Measurements from ENCODE around the gene UNC45A.
"Not testable (repeated sequence)": the region's sequence is repeated elsewhere in the genome, so short reads cannot be mapped to it uniquely, and the experiment has no call there.

The UNC45A gene

DNA sequence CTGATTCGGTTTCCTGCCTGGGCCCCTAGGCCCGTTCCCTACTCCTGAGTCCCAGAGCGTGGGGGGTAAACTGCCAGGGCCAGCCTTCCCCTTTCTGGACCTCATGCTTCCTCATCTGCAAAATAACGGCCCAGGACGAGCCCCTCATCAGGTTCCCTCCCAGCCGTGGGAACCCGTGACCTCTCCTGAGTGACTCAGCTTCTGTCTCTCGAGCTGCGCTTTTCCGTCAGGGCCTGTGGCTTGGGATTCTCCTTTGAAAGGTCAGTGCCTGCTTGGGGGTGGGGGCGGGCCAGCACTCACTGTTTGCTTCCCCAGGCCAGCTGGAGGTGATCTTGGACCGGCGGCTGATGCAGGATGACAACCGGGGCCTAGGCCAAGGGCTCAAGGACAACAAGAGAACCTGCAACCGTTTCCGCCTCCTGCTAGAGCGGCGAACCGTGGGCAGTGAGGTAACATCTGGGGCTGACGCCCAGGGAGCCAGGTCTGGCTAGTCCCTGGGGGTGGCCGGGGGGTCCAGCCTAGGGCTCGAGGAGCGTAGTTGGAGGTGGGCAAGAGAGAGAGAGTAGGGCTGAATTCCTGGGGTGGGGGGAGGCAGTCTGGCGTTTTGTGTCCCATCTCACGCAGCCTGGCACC lies 19.2 kb upstream of the UNC45A start:
- no peak for DNase-seq (ENCODE audit: low spot score)

DNA sequence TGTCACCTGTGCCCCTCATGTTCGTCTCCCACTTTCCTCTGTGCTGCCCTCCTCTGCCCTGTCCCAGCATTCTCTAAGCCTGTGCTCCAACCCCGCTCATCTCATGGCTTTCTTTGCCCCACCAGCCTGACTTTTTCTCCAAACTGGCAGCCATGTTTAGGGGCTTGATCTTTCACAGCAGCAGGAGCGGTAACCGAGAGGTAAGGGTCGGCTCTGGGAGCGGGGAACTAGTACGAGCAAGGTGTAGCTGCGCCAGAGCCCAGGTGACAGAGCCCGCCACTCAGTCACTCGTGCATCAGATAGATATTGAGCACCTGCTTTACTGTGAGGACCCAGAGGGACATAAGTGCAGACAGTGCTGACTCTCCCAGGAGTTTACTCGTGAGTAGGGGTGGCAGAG lies 18.6 kb upstream of the UNC45A start:
- no peak for DNase-seq (ENCODE audit: low spot score)

DNA sequence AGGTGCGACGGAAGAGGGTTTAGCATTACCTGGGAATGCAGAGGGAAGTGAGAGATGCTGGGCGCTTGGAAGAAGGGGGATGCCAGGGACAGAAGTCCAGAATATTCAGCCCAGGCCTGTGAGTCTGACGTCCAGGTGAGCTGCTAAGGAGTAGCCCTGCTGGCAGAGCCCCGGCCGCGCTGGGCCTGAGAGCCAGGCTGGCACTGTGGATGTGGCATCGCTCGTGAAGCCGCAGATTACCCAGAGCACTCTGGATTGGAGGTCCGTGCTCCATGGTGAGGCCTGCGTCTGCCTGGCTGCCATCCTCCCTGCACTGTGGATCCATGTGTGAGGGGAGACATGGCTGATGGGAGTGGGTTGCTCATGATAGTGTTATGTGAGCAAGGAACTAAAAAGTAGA lies 17.5 kb upstream of the UNC45A start:
- DNase-seq (ENCODE audit: low spot score) = no peak

DNA sequence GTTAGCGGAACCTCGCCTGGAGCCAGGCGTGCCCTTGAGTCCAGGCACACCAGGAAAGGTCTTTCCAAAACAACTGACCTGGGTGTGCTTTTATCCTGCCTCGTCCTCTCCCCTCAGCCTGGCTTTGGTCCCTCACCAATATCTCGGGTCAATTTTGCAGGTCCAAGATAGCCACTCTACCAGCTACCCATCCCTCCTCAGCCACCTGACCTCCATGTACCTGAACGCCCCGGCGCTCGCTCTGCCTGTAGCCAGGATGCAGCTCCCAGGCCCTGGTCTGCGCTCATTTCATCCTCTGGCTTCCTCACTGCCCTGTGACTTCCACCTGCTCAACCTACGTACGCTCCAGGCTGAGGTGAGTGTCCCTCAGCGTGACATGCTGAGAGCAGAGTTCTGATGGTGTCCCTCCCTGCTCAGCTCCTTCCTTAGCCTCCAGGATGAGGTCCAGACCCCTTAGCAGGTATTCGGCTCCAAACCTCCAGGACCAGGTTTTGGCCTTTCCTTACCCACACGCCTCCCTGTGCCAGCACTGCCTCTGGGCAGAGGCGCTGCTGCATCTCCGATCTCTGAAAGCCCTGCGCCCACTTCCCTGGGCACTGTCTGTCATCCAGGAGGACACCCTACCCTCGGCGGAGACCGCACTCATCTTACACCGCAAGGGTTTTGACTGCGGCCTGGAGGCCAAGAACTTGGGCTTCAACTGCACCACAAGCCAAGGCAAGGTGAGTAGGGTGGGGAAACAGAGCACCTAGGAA lies 16.9 kb upstream of the UNC45A start:
- DNase-seq (ENCODE audit: low spot score) = no peak

DNA sequence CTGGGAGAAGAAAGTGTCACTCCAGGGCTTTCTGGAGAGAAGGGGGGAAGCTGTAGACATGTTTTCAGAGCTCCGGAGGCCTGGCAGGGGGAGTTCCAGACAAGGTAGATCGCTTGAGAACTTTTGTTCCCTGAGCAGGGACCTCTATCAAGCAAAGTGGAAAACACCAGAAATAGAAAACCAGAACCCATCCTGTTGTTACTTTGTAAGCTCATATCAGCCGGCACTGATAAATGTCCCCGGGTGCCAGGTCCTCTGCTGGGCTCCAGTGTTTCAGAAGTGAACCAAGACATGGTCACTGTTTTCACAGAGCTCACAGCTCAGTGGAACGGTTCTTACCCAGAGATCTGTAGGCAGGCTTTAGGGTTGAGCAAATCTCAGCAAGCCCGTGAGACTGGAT lies 16.2 kb upstream of the UNC45A start:
- no peak for DNase-seq (ENCODE audit: low spot score)

DNA sequence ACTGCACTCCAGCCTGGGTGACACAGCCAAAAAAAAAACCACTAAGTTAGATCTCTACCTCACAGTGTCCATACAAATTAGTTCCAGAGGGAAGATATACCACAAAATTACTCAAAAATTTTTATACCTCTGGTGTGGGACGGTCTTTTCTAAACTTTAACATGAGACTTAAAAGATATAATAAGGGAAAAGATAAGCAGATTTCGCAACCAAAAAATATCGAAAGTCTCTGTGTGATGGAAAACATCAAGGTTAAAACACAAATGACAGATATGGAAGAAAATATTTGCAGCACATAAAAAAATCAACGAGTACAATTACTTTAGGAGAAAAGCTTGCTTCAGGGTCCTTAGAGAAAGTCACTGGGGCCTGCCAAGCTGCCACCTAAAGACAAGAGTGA lies 13.2 kb upstream of the UNC45A start:
- DNase-seq (ENCODE audit: low spot score) = no peak

DNA sequence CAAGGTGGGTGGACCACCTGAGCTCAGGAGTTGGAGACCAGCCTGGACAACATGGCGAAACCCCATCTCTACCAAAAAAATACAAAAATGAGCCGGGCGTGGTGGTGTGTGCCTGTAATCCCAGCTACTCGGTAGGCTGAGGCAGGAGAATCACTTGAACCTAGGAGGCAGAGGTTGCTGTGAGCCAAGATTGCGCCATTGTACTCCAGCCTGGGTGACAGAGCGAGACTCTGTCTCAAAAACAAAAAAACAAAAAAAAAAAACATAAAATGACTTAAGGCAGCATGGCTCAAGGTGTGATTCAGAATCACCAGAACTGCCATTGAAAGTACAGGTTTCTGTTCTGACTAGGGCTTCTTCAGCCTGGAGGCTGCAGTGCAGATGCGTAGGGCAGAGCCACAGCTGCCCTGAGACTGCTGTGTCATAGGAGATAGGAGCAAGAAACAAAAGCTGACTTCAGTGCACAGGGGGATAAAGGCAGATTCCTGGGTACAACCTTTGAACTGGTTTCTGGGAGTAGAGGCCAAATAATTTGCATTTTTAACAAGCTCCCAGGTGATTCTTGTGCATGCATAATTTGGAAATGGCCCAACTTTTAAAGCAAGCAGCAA lies 12.3 kb upstream of the UNC45A start:
- DNase-seq (ENCODE audit: low spot score) = not testable (repeated sequence)

DNA sequence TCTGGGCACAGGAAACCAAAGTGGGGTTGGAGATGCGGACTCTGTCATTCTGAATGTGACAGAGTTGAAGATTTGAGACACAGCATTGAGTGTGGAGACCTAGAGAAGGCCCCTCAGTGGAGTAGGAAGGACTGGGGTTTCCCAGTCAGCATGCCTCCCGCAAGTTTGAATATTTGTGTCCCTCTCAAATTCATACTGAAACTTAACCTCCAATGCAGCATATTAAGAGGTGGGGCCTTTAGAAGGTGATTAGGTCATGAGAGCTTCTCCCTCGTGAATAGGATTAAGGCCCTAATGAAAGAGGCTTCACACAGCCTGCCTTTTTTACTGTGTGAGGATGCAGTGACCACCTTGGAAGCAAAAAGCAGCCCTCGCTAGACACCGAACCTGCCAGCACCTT lies 10.7 kb upstream of the UNC45A start:
- DNase-seq (ENCODE audit: low spot score) = no peak

DNA sequence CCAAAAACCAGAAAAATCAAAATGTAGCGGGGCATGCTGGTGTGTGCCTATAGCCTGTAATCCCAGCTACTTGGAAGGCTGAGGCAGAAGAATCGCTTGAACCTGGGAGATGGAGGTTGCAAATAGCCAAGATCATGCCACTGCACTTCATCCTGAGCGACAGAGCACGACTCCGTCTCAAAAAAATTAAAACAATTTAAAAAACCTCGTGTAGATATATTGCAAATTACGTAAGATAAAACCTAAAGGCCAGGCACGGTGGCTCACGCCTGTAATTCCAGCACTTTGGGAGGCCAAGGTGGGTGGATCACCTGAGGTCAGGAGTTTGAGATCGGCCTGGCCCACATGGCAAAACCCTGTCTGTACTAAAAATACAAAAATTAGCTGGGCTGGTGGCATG lies 8.3 kb upstream of the UNC45A start:
- DNase-seq (ENCODE audit: low spot score) = not testable (repeated sequence)

DNA sequence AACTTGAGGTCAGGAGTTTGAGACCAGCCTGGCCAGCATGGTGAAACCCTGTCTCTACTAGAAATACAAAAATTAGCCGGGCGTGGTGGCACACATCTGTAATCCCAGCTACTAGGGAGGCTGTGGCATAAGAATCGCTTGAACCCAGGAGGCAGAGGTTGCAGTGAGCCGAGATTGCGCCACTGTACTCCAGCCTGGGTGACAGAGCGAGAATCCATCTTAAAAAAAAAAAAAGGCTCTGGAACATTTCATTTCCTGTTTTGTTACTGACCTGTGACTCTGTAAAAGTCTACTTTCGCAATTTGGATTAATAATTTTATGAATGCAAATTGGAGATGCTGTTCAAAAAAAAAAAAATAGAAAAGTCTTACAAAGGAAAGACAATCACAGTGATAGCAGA lies 7.0 kb upstream of the UNC45A start:
- DNase-seq (ENCODE audit: low spot score) = not testable (repeated sequence)

DNA sequence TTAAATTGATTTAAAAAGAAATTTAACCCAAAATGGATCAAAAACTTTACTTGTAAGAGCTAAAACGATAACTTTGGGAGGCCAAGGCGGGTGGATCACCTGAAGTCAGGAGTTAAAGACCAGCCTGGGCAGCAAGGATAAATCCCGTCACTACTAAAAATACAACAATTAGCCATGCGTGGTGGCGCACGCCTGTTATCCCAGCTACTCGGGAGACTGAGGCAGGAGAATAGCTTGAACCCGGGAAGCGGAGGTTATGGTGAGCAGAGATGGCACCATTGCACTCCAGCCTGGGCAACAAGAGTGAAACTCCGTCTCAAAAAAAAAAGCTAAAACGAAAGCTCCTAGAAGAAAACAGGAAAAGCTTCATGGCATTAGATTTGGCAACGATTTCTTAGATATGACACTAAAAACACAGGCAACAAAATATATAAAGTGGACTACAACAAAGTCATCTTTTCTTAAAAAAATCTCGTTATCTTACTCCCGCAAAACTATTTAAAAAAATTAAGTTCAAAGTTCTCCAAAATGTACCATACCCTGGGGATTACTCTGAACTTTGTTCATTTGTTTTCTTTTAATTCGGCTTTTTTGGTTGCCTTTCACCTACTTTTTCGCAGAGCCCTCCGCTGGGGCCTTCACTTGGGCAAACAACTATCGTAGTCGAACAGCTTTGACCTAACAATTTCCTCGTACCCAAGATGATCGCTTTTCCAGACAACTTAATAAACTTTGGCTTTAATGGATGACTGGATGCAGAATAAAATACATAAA lies 5.7 kb upstream of the UNC45A start:
- no peak for DNase-seq (ENCODE audit: low spot score)

DNA sequence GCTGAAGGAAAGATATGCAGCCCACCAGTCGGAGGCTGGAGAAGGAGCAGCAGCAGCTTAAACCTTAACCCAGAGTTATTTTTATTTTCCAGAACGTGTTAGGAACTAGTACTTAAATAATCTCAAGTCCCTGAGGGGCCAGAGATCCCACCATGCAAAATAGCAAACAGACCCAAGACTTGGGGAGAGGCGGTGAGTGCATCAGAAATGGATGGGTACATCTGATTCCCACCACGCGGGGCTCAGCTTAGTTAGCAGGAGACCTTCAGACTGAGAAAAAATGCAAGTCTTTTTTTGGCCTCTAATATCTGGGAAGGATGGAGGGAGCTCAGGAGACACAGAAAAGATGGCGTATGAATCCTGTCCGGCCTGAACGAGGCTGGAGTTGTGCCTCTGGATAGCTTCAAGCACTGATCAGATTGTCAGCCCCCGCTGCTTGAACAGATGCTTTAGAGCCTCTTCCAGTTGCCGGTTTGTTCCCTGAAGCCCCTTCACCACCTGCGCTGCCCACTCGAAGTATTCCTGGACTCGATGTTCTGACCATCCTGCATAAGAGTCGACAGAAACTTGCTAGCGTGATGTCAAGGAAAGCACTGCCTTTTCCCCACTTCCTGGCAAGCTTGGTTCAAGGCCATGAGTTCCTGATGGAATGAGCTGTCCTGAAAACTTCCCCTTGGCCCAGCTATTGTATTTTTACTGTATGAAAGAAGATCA lies 4.1 kb upstream of the UNC45A start:
- DNase-seq (ENCODE audit: low spot score) = peak; percentile 35

DNA sequence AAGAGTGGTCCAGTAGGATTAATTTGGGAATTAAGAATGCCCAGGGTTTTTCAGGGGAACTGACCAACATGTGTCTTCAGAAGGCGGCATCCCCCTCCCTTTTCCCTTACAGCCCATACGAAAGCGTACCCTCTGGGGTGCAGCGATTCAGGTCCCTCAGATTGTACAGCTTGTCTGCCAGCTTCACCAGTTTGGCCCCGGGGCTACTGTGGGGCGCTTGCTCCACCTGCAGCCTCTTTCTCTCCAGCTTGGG lies 3.6 kb upstream of the UNC45A start:
- no peak for DNase-seq (ENCODE audit: low spot score)

DNA sequence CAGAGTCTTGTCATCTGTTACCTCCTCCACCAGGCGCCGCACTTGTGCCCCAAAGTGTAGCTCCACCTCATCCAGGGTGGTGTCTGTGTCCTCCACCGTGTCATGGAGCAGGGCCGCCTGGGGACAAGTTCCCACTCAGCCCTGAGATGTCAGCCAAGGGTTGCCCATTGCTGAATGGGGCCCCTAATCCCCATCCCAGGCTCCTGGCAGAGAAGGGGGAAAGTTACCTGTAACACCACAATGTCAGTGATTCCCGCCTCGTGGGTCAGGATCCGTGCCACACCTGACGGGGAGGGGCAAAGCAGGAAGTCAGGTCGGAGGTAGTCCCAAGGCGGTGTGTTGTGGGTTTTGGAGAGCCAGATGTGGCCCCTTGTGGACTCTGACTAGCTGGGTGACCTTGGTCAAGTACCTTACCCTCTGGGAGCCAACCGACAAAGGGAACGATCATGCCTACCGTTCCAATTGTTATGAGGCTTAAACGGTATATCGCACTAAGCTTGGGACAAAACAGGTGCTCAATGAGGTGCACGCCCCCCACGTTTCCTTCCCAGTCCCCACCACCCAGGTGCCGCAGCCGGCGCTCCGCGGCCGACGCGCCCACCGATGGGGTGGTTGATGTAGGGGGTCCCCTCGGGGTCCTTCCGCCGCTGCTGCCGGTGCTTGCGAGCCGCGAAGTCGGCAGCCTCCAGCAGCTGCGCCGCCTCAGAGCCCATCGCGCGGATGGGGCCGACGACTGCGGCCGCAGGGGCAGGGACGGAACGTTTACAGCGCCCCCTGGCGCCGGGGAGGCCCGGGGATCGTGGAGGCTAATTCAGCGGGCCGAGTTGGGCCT lies 3.0 kb upstream of the UNC45A start, which contains the start of gene HDDC3:
TSS of gene HDDC3 (minus strand) at position 722 of the 832 bp plus-strand sequence. CDS start at position 713, 9 bp downstream.
- DNase-seq (ENCODE audit: low spot score) = peak; percentile 82

DNA sequence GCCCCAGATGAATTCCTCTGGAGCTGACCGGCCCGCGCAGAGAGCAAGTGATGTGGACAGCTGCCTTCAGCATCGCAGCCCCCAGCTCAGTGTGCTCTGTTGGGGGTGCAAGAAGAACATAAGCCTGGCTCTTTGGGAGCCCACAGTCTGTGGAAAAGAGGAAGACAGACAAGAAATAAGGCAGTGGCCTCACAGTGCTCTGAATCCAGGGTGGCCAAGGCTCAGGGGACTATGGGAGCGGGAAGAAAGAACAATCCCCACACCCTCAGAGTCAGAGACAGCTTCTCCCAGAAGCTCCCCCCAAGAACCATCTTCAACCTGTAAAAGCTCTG lies 2.5 kb upstream of the UNC45A start:
- no peak for DNase-seq (ENCODE audit: low spot score)

DNA sequence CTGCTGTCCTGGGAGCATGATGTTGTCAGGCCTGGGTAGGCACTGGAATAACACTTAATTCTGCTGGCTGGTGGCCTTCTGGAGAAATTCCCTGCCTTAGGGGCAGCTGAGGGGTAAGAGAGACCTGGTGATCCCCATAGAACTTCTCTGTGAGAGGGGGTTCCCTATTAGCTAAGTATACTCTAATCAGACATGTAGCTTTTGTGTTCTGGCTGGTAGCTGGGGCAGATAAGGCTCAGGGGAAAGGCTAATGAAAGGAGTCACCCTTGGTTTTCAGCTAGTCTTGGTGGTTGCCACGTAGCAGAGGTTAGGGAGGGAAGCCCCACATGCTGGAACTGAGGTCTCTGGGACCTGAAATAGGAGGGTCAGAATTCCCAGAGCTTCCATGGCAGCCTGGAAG lies 1.8 kb upstream of the UNC45A start:
- no peak for DNase-seq (ENCODE audit: low spot score)

DNA sequence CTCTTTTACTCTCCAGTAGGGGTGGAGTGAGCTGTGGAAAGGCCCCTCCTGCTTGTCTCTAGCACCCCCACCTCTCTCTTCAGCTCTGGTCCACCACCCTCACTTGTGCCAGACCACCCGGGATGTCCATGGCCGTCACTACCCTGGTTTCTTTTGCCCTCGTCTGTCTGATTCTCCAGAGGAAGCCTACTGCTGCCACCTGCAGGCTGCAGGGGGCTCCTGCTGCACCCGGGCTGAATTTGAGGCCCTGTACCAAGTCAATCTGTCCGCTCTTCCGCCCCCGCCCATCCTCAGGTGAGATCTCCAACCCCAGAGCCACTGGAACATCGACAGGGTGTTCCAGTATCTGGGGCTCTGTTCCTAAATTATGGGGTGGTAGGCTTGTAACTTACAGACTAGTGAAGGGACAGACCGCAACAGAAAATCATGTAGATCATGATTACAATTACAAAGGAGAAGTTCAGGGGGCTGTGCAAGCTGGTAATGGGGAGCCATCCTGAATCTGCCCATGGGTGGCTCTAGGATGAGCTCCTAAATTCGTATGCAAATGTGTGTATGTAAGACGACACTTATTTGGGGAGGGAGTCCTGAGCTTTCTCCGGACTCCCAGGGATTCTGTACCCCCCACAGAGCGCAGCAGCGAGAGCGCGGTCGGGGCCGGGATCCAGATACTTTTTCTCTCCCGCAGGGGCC lies 683 bp upstream of the UNC45A start:
- peak; percentile 88 for DNase-seq (ENCODE audit: low spot score)

DNA sequence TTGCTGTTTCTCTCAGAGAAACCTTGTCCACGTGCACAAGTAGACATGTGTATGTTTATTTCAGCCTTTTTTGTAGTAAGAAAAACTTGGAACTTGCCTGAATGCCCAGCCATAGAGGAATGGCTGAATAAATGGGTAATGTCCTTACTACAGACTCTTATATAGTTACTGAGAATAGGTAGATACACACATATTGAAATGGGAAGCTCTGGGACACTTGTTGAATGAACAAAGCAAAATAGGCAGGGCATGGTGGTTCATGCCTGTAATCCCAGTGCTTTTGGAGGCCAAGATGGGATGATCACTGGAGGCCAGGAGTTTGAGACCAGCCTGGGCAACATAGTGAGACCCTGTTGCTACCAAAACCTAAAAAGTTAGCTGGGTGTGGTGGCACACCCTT lies 1.7 kb downstream of the UNC45A start:
- no peak for DNase-seq (ENCODE audit: low spot score)

DNA sequence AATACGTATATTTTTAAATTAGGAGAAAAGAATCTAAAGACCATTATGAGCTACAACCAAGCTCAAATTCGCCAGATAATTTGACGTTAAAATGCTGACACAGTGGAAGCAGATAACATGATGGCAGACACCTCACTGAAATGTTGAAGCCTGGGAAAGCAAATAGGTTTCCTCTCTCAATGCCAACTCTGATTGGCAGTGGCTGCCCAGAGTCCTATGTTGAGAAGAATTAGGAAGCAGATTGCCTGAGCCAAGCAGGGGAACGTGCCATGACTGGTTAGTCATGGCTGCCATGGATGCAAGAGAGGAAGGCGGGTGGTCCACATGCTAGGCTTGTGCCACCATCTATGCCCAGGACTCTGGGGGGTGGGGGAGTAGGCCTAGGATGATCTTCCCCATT lies 3.2 kb downstream of the UNC45A start:
- no peak for DNase-seq (ENCODE audit: low spot score)

DNA sequence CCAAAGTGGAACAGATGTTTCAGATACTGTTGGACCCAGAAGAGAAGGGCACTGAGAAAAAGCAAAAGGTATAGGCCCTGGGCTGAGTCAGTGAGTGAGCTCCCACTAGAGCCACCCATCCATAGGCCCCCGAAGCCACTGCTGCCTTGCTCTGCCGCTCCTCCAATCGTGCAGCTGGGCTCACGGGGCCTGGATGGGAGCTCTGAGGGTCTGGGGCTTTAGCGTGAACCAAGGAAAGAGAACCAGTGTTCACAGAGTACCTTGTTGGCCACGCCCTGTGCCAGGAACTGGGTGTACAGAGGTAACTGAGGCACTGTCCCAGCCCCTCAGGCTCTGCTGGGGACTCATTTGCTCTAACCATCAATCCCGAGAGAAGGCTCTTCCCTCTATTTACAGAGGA lies 4.7 kb downstream of the UNC45A start:
- DNase-seq (ENCODE audit: low spot score) = no peak
